Fibroblast of lung (primary cell): ENCODE measurements around the gene TEAD3. TPM values are rescaled to one million over a fixed set of nuclear protein-coding genes. Genes with fewer than 3 reads are reported as not detected.
"Not testable (repeated sequence)": the region's sequence is repeated elsewhere in the genome, so short reads cannot be mapped to it uniquely, and the experiment has no call there.

Source experiments
- DNase-seq, 2 donors: peaks; one replicate each; pipeline versions ENCODE4 v3.0.0 to v3.0.0-alpha.2; 2010; ENCODE audit warnings: low read depth in 2 of 2
- H2AFZ ChIP-seq: 2 replicates; pipeline ENCODE4 v1.5.1; 2012; ENCODE audit warnings: low read length, control low read depth, inconsistent platforms
- H3K27ac ChIP-seq: 2 replicates; pipeline ENCODE4 v1.5.1; 2011; ENCODE audit warnings: low read length, control low read depth; ENCODE audit not compliant: insufficient read depth
- H3K27me3 ChIP-seq: 2 replicates; pipeline ENCODE4 v1.5.1; 2011; ENCODE audit warnings: mild to moderate bottlenecking, low read length; ENCODE audit not compliant: control insufficient read depth, insufficient read depth
- H3K36me3 ChIP-seq: 2 replicates; pipeline ENCODE4 v1.5.1; 2011; ENCODE audit warnings: low read length; ENCODE audit not compliant: control insufficient read depth, insufficient read depth
- H3K4me1 ChIP-seq: 2 replicates; pipeline ENCODE4 v1.5.1; 2011; ENCODE audit warnings: low read length; ENCODE audit not compliant: control insufficient read depth, insufficient read depth; ENCODE audit errors: extremely low read depth
- H3K4me2 ChIP-seq: 2 replicates; pipeline ENCODE4 v1.5.1; 2011; ENCODE audit warnings: low read length, control low read depth; ENCODE audit not compliant: insufficient read depth; ENCODE audit errors: extremely low read depth
- H3K4me3 ChIP-seq, 4 experiments: fragments of 200-600 bp in 1 of 4; sonication (generic) in 1 of 4; replicated peaks in 1 of 4; 2 replicates each; pipeline ENCODE4 v1.5.1; 2011 to 2016; ENCODE audit warnings: low read length in 4 of 4, low read depth in 3 of 4, mild to moderate bottlenecking in 3 of 4, control low read depth in 2 of 4, inconsistent platforms in 1 of 4, mixed read lengths in 1 of 4; ENCODE audit not compliant: insufficient read depth in 1 of 4; ENCODE audit errors: control extremely low read depth in 1 of 4
- H3K79me2 ChIP-seq: 2 replicates; pipeline ENCODE4 v1.5.1; 2012; ENCODE audit warnings: mild to moderate bottlenecking, low read length, inconsistent platforms; ENCODE audit not compliant: control insufficient read depth, insufficient read depth
- H3K9ac ChIP-seq: 2 replicates; pipeline ENCODE4 v1.5.1; 2011; ENCODE audit warnings: mild to moderate bottlenecking, low read length, control low read depth; ENCODE audit not compliant: insufficient read depth
- H3K9me3 ChIP-seq: 2 replicates; pipeline ENCODE4 v1.5.1; 2012; ENCODE audit warnings: low read depth, low read length; ENCODE audit not compliant: control insufficient read depth, insufficient read depth
- H4K20me1 ChIP-seq: 2 replicates; pipeline ENCODE4 v1.5.1; 2011; ENCODE audit warnings: low read length; ENCODE audit not compliant: control insufficient read depth, insufficient read depth; ENCODE audit errors: extremely low read depth
- CTCF ChIP-seq, 2 donors: IDR thresholded peaks in 1 of 2; conservative IDR thresholded peaks in 1 of 2; 1 replicate in 1 of 2; 2 replicates in 1 of 2; pipeline ENCODE4 v1.5.1; 2011 to 2012; ENCODE audit warnings: low read length in 2 of 2, control low read depth in 1 of 2, inconsistent platforms in 1 of 2, low read depth in 1 of 2, mild to moderate bottlenecking in 1 of 2
- EZH2 ChIP-seq: IDR thresholded peaks from 2 replicates; pipeline ENCODE4 v1.5.1; 2012; ENCODE audit warnings: low read length, control low read depth, mild to moderate bottlenecking; ENCODE audit errors: missing control alignments
- polyA plus RNA-seq, 2 donors: library from polyadenylated mRNA; depleted of rRNA in 1 of 2; stranded (reverse) in 1 of 2; unstranded in 1 of 2; fragments of >200 nt; gene quantifications; 2 replicates each; pipeline ENCODE4 v1.2.1, GENCODE V29; 2011 to 2012; ENCODE audit warnings: missing spikeins in 1 of 2
- total RNA-seq: library from RNA; depleted of rRNA; stranded (reverse); fragments of >200 nt; gene quantifications from 2 replicates; pipeline ENCODE4 v1.2.1, GENCODE V29; 2014

TEAD3 gene
- total and polyA plus RNA-seq, 2 donors (not counting 1 experiment from before 2014, with no cell fraction given): 9.6 to 26.7 TPM

DNA sequence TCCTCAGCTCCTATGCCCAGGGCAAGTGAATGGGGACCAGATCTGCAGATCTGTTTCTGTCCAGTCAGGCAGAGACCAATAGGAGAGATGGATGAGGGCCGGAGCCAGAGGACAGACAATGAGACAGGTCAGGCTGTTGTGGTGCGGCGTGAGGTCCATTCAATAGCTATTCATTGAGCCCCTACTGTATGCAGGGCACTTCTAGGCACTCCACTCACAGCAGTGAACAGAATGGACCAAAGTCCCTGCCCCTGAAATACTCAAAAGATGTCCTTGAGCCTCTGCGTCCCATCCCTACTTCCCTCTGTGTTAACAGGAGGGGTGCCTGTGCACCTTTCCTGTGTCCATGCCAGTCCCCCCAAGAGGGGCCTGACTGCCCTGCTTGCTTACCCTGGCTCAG lies 24.4 kb upstream of the TEAD3 start:
- Histone ChIP-seq H3K9me3 (no peaks in the 10 kb centered on the region), H3K27ac (no peak overlapping the region), H3K36me3 (no peaks in the 10 kb centered on the region), H2AFZ (no peak overlapping the region), H3K27me3 (peaks cover 2% of the 10 kb centered on the region), H3K4me3 (no peak overlapping the region), H3K9ac (no peak overlapping the region), H3K79me2 (no peaks in the 10 kb centered on the region), H3K4me1 (no peaks in the 10 kb centered on the region), H4K20me1 (no peaks in the 10 kb centered on the region), H3K4me2 (no peak overlapping the region)
- DNase-seq: no peak
- no peak for TF ChIP-seq EZH2
- TF ChIP-seq CTCF (conservative IDR thresholded peaks at IDR 0.05 in 1 of 2, IDR thresholded peaks at IDR 0.05 in 1 of 2; ENCODE audit: low read depth in 1 of 2, low read length in 2 of 2): no peak

GRCh38 chr6:35519313-35520015 lies 22.6 kb upstream of the TEAD3 start:
- H3K4me1 ChIP-seq: no peaks in the 10 kb centered on the region
- H4K20me1 ChIP-seq: no peaks in the 10 kb centered on the region
- peaks cover 4% of the 10 kb centered on the region for H3K27me3 ChIP-seq
- H3K4me3 ChIP-seq: no peak overlapping the region
- TF ChIP-seq EZH2 (no peak), CTCF (conservative IDR thresholded peaks at IDR 0.05 in 1 of 2, IDR thresholded peaks at IDR 0.05 in 1 of 2; ENCODE audit: low read depth in 1 of 2, low read length in 2 of 2) (no peak)
- H3K4me2 ChIP-seq: no peak overlapping the region
- H3K79me2 ChIP-seq: no peaks in the 10 kb centered on the region
- no peak overlapping the region for H3K9ac ChIP-seq
- H2AFZ ChIP-seq: no peak overlapping the region
- no peaks in the 10 kb centered on the region for H3K36me3 ChIP-seq
- H3K27ac ChIP-seq: no peak overlapping the region
- DNase-seq: no peak
- no peaks in the 10 kb centered on the region for H3K9me3 ChIP-seq

DNA sequence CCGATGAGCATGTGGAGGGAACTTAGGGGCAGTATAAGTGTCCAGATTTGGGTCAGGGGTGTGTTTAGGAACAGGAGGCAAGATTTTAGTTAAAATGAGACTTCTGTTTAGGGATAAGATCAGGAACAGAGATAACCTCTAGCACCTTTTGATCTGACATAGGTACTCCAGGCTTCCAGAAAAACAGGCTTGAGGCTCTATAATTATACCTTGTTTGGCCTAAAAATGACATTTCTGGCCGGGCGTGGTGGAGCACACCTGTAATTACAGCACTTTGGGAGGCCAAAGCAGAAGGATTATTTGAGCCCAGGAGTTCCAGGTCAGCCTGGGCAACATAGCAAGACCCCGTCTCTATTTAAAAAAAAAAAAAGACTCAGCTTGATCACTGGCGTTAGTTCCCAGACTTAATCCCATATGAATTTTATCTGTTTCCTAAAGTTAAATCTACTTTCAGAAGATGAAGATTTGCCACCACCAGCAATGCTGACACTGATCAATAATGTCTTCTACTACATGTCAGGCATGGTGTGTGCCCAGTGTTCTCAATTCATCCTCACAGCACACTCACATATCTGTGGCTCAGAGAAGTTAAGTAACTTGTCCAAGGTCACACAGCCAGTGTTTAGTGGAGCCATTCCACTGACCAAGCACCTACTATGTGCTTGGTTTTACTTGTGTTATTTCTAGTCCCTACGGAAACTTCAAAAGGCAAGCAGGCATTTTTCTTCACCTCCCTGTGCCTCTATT lies 21.9 kb upstream of the TEAD3 start:
- H3K9ac ChIP-seq: no peak overlapping the region
- H3K4me1 ChIP-seq: no peaks in the 10 kb centered on the region

DNA sequence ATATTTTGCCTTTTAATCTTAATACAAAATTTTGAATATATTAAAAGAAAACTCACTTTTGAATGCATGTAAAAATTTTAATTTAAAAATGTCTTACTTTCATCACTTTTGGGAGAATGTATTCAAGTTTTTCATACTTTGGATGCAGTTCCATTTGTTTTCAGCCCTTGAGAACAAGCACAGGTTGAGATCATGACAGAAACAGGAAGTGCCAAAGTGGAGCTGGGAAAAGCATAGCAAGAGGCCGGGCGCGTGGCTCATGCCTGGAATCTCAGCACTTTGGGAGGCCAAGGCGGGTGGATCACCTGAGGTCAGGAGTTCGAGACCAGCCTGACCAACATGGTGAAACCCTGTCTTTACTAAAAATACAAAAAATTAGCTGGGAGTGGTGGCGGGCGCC lies 21.1 kb upstream of the TEAD3 start:
- not testable (repeated sequence) for H3K27ac ChIP-seq, H3K27me3 ChIP-seq, DNase-seq, H2AFZ ChIP-seq, H3K36me3 ChIP-seq, H3K79me2 ChIP-seq, H3K4me2 ChIP-seq, H4K20me1 ChIP-seq, H3K9ac ChIP-seq, H3K4me1 ChIP-seq, H3K4me3 ChIP-seq, H3K9me3 ChIP-seq

More for the DNA sequence above, 21.9 kb upstream of the TEAD3 start:
- DNase-seq: no peak
- TF ChIP-seq CTCF (conservative IDR thresholded peaks at IDR 0.05 in 1 of 2, IDR thresholded peaks at IDR 0.05 in 1 of 2; ENCODE audit: low read depth in 1 of 2, low read length in 2 of 2) (no peak), EZH2 (no peak)
- Histone ChIP-seq H2AFZ (no peak overlapping the region), H4K20me1 (no peaks in the 10 kb centered on the region), H3K79me2 (no peaks in the 10 kb centered on the region), H3K4me2 (no peak overlapping the region), H3K36me3 (no peaks in the 10 kb centered on the region), H3K27ac (no peak overlapping the region), H3K4me3 (no peak overlapping the region), H3K9me3 (no peaks in the 10 kb centered on the region), H3K27me3 (peaks cover 4% of the 10 kb centered on the region)
